ENCODE data around the gene MIDN. TPM values are rescaled to one million over a fixed set of nuclear protein-coding genes. Genes with fewer than 3 reads are reported as not detected.

The MIDN gene
- total and polyA plus RNA-seq, 2 of the 4 experiments (the other 2 are of a cell fraction): 2.5 to 26.0 TPM

DNA sequence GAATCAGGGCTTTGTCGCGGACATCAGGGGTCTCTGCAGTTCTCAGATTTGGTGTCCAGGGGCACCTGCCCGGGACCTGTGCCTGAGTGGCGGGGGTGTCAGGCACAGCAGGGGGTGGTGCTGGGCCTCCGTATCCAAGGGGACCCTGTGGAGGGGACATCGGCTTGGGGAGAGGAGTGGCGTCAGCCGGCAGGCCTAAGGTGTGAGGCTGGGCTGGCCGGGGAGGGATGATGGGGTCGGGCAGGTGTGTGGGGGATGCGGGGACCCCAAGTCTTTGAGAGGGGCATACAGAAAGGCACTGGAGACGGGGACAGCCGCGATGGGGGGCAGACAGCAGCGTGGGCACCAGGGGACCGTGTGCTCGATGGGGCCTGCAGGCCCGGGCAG, 39.8 kb downstream of the MIDN start:
- H4K5ac ChIP-seq (ENCODE audit: low read depth, low read length): no peak overlapping the region
- DNase-seq (no peak), ATAC-seq (ENCODE audit: low read depth) (no peak)
- H3K27me3 ChIP-seq (ENCODE audit: control insufficient read depth, insufficient read depth, low read length): peaks cover 52% of the 10 kb centered on the region
- no peak overlapping the region for H3K9ac ChIP-seq (ENCODE audit: low read depth, low read length)
- no peak overlapping the region for H2BK5ac ChIP-seq (ENCODE audit: low read depth, low read length, poor library complexity, severe bottlenecking)
- H3K4me3 ChIP-seq (ENCODE audit: insufficient read depth, low read depth, low read length): no peak overlapping the region
- H3K4me1 ChIP-seq (ENCODE audit: control insufficient read depth, insufficient read depth, low read length): no peaks in the 10 kb centered on the region
- no peak overlapping the region for H2AFZ ChIP-seq (replicated peaks; ENCODE audit: low read length, poor library complexity)
- H2AK9ac ChIP-seq (replicated peaks; ENCODE audit: low read depth, low read length, poor library complexity): no peak overlapping the region
- no peak overlapping the region for H2BK20ac ChIP-seq (ENCODE audit: low read depth, low read length)
- no peak overlapping the region for H4K8ac ChIP-seq (ENCODE audit: low read depth in 2 of 2, low read length in 2 of 2)
- H3K14ac ChIP-seq (replicated peaks; ENCODE audit: low read depth, low read length): no peak overlapping the region
- dilution Hi-C loops (cut with HindIII; ENCODE audit: low sequenced_read_pairs, unreplicated experiment) (no loop called here), in situ Hi-C loops (cut with MboI; ENCODE audit: low sequenced_read_pairs) (no loop called here), intact Hi-C loops (cut with micrococcal nuclease) (no loop called here)
- H3K23ac ChIP-seq (ENCODE audit: low read depth, low read length): no peak overlapping the region
- H3K36me3 ChIP-seq (ENCODE audit: control insufficient read depth, insufficient read depth, low read length): no peaks in the 10 kb centered on the region
- H4K91ac ChIP-seq (ENCODE audit: insufficient read depth, low read depth, low read length): no peak overlapping the region
- no peak overlapping the region for H3K4me2 ChIP-seq (ENCODE audit: low read depth, low read length)
- no peak overlapping the region for H3K56ac ChIP-seq (ENCODE audit: extremely low read depth, insufficient read depth, low read length)
- no peak overlapping the region for H3K18ac ChIP-seq (ENCODE audit: low read depth, low read length)
- H2AK5ac ChIP-seq (ENCODE audit: low read depth, low read length): no peak overlapping the region
- no TSS peak for BruUV-seq (replicated peaks)
- no peak overlapping the region for H3K27ac ChIP-seq (ENCODE audit: insufficient read depth, low read length)
- WGBS, 2 experiments (ENCODE audit: extremely low coverage in 2 of 2, insufficient read length in 1 of 2): 88% methylated on average over 8 of the region's 18 CpGs; no CpG with 5 or more reads in 1 of the 2 experiments
- no peak overlapping the region for H2BK15ac ChIP-seq (ENCODE audit: low read depth, low read length)
- H3K4ac ChIP-seq (ENCODE audit: low read depth, low read length): no peak overlapping the region
- H4K20me1 ChIP-seq (ENCODE audit: insufficient read depth, low read length): 0 out of 2 replicates have a peak, but pooled peaks cover 5% of the 10 kb centered on the region
- H3K79me1 ChIP-seq (ENCODE audit: low read depth in 1 of 2, low read length in 2 of 2): no peaks in the 10 kb centered on the region
- CTCF ChIA-PET: no interaction called here
- H3K9me1 ChIP-seq (ENCODE audit: insufficient read depth, low read length): no peaks in the 10 kb centered on the region
- POLR2A ChIA-PET (ENCODE audit: unreplicated experiment): no interaction called here
- TF ChIP-seq, protein P1, sequence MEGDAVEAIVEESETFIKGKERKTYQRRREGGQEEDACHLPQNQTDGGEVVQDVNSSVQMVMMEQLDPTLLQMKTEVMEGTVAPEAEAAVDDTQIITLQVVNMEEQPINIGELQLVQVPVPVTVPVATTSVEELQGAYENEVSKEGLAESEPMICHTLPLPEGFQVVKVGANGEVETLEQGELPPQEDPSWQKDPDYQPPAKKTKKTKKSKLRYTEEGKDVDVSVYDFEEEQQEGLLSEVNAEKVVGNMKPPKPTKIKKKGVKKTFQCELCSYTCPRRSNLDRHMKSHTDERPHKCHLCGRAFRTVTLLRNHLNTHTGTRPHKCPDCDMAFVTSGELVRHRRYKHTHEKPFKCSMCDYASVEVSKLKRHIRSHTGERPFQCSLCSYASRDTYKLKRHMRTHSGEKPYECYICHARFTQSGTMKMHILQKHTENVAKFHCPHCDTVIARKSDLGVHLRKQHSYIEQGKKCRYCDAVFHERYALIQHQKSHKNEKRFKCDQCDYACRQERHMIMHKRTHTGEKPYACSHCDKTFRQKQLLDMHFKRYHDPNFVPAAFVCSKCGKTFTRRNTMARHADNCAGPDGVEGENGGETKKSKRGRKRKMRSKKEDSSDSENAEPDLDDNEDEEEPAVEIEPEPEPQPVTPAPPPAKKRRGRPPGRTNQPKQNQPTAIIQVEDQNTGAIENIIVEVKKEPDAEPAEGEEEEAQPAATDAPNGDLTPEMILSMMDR (conservative IDR thresholded peaks at IDR 0.05; ENCODE audit: low read depth, low read length): no peak
- TF ChIP-seq, protein P2, sequence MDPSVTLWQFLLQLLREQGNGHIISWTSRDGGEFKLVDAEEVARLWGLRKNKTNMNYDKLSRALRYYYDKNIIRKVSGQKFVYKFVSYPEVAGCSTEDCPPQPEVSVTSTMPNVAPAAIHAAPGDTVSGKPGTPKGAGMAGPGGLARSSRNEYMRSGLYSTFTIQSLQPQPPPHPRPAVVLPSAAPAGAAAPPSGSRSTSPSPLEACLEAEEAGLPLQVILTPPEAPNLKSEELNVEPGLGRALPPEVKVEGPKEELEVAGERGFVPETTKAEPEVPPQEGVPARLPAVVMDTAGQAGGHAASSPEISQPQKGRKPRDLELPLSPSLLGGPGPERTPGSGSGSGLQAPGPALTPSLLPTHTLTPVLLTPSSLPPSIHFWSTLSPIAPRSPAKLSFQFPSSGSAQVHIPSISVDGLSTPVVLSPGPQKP (IDR thresholded peaks at IDR 0.05; ENCODE audit: borderline replicate concordance, low read depth, low read length): no peak
- TF ChIP-seq RFX5 (IDR thresholded peaks at IDR 0.05; ENCODE audit: low read depth, low read length) (no peak), MAFK (IDR thresholded peaks at IDR 0.05; ENCODE audit: low read depth, low read length) (no peak), MAZ (IDR thresholded peaks at IDR 0.05; ENCODE audit: borderline replicate concordance, low read depth, low read length) (no peak)
- no peaks in the 10 kb centered on the region for H3K9me3 ChIP-seq (ENCODE audit: control insufficient read depth, insufficient read depth, low read length)
- H2BK120ac ChIP-seq (ENCODE audit: low read depth, low read length): no peak overlapping the region
